ENCODE measurements around the gene BCL2L15. TPM values are rescaled to one million over a fixed set of nuclear protein-coding genes. Genes with fewer than 3 reads are reported as not detected.

The BCL2L15 gene
- total RNA-seq, 1 donor from 2014 or later, result 1.3 TPM

DNA sequence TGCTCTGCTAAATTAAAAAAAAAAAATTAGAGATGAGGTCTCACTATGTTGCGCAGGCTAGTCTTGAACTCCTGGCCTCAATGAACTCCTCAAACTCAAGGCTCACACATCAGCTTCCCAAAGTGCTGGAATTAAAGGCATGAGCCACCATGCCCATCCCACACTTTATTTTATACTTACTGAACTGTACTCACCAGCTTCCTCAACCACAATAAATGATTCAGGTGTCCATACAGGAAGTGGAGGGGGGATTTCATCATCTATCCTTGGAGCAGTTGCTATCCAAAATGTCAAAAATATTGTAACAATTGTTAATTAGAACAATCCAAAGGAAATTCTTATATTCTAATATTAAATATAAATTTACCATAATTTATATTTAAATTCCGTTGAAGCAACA is 52.7 kb downstream of the BCL2L15 start:
- H3K9me3 ChIP-seq, result no peaks in the 10 kb centered on the region

More for the DNA sequence above, 52.7 kb downstream of the BCL2L15 start:
- H3K36me3 ChIP-seq, result peaks cover 15% of the 10 kb centered on the region
- no peak for DNase-seq
- intact Hi-C loops (cut with DNase I), result no loop called here
- TF ChIP-seq, protein P1, sequence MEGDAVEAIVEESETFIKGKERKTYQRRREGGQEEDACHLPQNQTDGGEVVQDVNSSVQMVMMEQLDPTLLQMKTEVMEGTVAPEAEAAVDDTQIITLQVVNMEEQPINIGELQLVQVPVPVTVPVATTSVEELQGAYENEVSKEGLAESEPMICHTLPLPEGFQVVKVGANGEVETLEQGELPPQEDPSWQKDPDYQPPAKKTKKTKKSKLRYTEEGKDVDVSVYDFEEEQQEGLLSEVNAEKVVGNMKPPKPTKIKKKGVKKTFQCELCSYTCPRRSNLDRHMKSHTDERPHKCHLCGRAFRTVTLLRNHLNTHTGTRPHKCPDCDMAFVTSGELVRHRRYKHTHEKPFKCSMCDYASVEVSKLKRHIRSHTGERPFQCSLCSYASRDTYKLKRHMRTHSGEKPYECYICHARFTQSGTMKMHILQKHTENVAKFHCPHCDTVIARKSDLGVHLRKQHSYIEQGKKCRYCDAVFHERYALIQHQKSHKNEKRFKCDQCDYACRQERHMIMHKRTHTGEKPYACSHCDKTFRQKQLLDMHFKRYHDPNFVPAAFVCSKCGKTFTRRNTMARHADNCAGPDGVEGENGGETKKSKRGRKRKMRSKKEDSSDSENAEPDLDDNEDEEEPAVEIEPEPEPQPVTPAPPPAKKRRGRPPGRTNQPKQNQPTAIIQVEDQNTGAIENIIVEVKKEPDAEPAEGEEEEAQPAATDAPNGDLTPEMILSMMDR (IDR thresholded peaks at IDR 0.05), result no peak
- no peak for ATAC-seq
- no peak overlapping the region for H3K27ac ChIP-seq
- H3K27me3 ChIP-seq (ENCODE audit: low read depth), result no peaks in the 10 kb centered on the region
- H3K4me3 ChIP-seq, result no peak overlapping the region
- no peaks in the 10 kb centered on the region for H3K4me1 ChIP-seq

Other genes starting within 250 kb of the BCL2L15 start
- 18.3 TPM for gene PHTF1, start 128.1 kb downstream of the BCL2L15 start, total RNA-seq
- 21.0 TPM for gene RSBN1, start 75.1 kb downstream of the BCL2L15 start, total RNA-seq
- 14.1 TPM for gene PTPN22, start 15.9 kb downstream of the BCL2L15 start, total RNA-seq
- gene AP4B1, start 17.2 kb upstream of the BCL2L15 start, total RNA-seq, result 16.3 TPM
- 8.3 TPM for gene DCLRE1B, start 17.7 kb upstream of the BCL2L15 start, total RNA-seq
- gene HIPK1, start 41.7 kb upstream of the BCL2L15 start, total RNA-seq, result 95.0 TPM
- 38.9 TPM for gene OLFML3, start 91.9 kb upstream of the BCL2L15 start, total RNA-seq